HG03469 (cell line): ENCODE results near the gene CCT4.
"Not testable (repeated sequence)": the region's sequence is repeated elsewhere in the genome, so short reads cannot be mapped to it uniquely, and the experiment has no call there.

Experiments used
- ATAC-seq: cut with Tn5 transposase; IDR thresholded peaks from one replicate; pipeline ENCODE4 v1.9.1; 2021; ENCODE audit warnings: mild to moderate bottlenecking, moderate library complexity, moderate number of reproducible peaks; ENCODE audit not compliant: unreplicated experiment

CCT4 gene

DNA sequence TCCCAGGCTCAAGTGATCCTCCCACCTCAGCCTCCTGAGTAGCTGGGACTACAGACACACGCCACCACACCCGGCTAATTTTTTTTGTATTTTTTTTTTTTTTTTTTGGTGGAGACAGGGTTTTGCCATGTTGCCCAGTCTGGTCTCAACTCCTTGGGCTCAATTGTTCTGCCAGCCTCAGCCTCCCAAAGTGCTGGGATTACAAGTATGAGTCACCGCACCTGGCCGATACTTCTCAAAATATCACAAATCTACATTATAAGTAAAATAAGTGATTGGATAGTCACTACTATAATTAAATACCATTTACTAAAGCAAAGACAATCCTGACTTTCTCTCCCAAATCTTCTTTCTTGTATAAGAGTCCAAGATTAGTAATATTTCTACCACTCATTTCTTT is 9.1 kb downstream of the CCT4 start:
- ATAC-seq = not testable (repeated sequence)

DNA sequence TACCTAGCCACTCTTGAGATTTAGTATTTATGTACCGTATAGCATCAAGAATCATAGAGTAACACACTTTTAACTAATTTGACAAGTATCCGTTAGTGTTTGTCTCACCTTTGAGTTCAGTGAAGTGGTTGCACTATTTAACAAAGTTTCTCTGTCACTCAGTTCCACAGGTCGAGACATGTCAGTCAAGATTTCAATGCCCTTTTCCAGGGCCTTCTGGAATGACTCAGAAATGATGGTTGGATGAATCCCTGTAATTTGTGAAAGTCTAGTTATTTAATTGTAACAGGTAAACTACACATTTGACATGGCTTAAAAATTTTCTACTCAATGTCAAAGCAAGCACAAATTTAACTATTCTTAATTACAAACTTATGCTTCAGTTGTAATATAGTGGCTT is 9.7 kb downstream of the CCT4 start:
- ATAC-seq = no peak

DNA sequence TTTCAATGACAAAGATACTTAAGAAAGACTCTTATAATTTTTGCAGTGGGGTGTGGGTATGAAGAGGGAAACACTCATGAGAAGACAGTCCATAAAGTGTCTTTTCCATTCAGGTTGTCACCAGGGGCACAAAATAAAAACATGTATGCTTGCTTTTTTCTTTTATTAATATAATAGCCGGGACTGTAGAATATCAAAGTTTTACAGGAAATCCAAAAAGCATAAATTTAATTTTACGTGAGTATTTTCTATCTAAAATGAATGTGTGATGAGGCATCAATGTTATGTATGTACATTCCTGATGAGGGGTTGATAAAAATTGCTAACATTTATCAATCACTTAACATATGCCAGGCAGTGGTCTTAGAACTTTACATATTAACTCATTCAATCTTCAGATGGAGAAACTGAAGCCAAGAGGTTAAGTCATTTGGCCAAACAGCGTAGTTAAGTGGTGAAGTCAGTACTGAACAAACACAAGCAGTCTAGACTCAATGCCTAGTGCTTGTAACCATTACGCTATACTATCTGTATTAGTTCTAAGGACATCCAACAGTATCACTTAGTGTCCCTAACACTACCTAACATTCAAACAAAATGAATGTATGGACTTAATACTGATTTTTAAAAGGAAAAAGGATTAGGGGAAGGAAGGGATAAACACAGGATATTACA is 10.7 kb downstream of the CCT4 start:
- no peak for ATAC-seq

DNA sequence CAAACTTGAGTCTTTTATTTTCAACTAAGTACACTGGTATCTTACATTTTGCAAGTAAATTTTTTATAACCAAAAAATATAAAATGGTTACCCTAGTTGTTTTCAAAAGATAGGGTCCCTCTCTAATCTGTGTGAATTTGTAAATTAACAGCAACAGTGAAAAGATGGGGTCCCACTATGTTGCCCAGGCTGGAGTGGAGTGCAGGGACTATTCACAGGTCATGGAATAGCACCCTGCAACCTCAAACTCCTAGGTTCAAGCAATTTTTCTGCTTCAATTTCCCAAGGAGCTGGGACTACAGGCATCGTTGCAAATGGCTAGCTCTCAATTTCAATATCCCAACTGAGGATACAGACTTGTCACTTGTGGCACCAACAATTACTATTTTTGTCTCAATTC is 12.1 kb downstream of the CCT4 start:
- no peak for ATAC-seq

DNA sequence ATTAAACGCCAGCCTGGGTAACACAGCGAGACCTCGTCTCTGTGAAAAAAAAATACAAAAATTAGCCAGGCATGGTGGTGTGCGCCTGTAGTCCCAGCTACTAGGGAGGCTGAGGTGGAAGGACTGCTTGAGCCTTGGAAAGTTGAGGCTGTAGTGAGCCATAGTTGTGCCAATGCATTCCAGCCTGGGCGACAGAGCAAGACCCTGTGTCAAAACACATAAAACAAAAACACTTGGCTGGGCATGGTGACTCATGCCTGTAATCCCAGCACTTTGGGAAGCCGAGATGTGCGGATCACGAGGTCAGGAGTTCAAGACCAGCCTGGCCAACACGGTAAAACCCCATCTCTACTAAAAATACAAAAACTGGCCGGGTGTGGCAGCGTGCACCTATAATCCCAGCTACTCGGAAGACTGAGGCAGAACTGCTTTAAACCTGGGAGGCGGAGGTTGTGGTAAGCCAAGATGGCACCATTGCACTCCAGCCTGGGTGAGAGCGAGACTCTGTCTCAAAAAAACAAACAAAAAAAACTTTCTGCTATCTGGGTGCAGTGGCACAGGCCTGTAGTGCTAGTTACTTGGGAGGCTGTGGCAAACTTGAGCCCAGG is 21.9 kb downstream of the CCT4 start:
- ATAC-seq = not testable (repeated sequence)

DNA sequence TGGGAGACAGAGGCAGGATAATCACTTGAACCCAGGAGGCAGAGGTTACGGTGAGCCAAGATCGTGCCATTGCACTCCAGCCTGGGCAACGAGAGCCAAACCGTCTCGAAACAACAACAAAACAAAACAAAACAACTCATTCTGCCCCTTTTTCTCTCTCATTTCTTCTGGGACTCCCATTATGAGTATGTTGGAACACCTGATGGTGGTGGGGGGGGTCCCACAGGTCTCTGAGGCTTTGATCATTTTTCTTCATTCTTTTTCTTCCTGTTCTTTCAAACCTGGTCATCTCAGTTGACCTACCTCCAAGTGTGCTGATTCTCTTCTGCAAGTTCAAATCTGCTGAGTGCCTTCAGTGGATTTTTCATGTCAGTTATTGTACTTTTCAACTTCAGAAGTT is 26.4 kb downstream of the CCT4 start:
- no peak for ATAC-seq

DNA sequence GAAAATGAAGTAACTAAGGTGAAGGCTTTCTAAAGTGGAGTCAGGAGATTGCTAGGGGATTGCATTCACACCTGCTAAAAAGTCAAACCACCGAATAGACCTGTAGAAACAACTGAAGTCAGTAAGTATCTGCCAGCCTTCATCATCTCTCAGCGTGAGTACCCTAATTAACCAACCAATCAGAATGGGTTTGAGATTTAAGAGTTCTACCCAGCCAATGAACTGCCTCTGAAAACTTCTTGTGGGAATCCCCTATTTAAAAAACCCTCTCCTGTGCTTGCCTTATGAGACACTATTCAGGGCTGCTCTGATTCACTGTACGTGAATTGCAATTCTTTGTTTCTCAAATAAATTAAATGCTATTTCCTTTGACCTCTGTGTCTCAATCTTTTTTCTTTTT is 31.2 kb downstream of the CCT4 start:
- ATAC-seq = no peak

DNA sequence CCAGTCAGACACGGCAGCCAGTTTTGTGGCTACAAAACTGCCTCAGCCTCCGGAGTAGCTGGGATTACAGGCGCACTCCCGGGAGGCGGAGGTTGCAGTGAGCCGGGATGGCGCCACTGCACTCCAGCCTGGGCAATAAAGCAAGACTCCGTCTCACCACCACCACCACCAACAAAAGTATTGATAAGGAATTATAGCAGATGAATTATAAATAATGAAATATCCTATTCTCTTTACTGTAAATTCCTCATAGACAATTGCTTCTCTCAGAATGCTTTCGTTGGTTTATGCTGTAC is 33.2 kb downstream of the CCT4 start:
- ATAC-seq = no peak

DNA sequence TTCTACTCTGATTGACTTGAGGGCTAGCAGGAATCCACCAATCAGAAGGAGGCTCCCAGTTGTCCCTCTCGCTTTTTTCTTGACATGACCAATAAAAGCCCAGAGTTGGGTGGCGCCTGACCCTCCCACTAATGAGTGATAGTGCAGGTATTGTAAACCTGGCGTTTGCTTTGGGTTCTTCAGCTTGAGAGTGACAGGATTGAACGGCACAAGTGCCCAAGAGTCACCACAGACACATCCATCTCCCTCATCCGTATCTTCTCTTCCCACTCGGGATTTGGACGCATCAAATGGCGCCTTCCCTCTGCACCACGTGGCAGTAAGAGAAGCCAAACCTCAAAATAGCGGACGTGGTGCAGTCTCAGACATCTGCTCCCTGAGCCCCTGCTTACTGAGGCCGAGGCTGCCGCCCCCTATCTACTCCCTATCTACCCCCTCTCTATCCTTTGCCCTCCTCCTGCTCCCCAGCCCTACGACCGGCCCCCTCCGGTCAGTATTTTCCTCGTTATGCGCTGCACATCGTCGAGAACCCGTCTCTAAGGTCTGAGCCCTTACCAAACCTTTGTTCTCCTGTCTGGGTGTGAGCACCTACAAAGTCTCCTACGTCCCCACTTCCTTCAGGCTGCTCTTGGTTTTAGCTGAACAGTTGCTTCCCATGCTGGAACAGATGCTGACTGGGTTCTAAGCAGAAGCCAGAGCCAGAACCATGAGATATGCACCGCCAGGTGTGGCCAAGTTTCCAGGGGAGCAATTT is 33.7 kb downstream of the CCT4 start:
- ATAC-seq = peak; percentile 83

DNA sequence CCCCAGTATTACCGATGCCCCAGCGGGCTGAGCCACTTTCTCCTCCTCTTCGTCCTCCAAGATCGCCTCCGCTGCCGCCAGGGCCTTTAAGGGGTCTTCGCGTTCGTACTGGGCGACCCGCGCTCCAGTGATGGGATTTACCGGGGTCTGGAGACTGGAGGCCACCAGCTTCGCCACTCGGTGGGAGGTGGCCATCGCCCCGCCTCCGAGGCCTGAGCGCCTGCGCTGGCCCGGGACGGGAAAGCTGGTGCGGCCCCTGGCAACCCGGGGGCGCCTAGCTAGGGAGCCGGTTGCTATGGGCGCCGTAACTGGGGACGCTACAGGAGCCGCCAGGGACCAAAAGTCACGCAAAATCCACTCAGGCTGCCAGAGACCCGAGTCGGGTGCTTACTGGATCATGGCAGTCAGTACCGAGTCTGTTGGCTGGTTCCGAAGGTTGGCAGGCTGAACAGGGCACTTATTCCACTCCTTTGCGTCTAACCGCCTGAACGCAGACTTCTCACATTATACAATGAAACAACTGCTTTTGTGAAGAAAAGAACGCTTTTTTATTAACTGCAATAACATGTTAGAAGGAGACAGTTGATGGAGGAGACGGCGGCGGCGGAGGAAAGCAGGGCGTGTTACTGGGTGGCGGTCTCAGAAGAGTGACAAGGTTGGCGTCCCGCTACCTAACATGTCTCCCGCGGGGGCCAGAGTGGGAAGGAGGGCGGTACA is 34.5 kb downstream of the CCT4 start, which contains the start of gene FAM161A:
Gene FAM161A, minus strand, starts transcription at position 214 of the 717 bp plus-strand sequence. Its CDS starts 19 bp downstream, at position 195.
- ATAC-seq = peak; percentile 41

DNA sequence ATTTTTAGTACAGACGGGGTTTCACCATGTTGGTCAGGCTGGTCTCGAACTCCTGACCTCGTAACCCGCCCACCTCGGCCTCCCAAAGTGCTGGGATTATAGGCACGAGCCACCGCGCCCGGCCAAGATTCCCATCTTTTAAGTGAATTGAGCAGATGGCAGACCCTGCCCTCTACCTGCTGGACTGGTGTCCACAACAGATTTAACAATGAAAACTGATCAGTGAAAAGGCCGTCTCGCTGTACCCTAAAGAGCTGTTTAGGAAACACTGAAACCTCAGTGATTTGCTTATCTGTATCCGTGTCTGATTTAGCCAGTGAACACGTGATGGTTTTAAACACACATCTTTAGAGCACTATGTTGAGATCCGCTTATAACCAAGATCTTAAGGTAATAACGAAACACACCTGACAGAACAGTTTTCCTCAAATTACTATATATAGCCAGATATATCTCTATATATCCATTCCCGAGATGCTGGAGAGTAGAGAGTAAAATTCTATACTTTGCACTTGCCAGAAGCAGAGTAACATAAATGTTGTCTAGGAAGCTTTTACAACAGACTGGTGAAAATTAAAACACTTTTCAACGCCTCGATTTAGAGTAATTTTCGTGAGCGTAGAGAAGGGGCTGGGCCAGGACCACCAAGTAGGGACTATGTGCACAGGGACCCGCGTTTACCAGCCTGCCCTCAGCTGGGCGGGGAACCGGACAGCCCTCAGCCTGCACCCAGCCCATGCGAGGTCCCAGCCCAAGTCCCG is 35.2 kb downstream of the CCT4 start:
- ATAC-seq = peak; percentile 36

DNA sequence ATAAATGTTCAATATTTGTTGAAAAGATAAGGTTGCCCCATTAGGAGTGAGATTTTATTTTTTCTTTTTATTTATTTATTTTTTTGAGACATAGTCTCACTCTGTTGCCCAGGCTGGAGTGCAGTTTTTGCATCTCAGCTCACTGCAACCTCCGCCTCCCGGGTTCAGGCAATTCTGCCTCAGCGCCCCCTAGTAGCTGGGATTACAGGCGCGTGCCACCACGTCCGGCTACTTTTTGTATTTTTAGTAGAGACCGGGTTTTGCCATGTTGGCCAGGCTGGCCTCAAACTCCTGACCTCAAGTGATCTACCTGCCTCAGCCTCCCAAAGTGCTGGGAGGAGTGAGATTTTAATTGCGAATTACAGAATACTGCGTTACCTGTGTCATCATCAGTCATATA is 37.2 kb downstream of the CCT4 start:
- ATAC-seq = not testable (repeated sequence)

DNA sequence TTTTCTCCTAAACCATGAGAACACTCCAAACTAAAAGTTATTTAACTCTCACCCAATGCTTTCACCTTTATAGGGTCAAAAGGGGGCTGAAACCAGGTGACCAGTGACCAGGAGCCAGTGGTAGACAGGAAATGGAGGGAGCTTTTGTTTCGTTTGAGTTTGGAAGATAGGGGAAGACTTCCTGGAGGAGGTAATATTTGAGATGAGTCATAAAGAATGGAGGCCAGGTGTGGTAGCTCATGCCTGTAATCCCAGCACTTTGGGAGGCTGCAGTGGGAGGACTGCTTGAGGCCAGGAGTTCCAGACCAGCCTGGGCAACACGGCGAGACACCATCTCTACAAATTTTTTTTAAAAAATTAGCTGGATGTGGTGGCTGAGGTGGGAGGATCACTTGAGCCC is 43.1 kb downstream of the CCT4 start:
- no peak for ATAC-seq

DNA sequence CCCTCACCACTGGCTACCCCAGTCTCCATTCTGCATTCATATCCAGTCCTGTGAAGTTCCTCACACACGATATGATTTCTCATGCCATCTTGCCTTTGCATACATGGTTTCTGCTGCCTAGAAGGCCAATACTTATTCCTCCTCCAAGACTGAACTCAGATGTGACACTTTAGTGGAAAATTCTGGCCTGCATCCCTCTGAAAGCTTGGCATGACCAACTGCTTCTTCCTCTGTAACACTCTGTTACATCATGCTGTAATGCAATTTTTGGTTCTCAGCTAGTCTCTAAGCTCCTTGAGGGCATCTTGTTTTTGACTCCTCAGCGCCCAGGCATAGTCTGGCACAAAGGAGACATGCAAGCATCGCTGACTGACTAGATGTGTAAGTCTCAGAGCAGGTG is 47.2 kb downstream of the CCT4 start:
- ATAC-seq = no peak

DNA sequence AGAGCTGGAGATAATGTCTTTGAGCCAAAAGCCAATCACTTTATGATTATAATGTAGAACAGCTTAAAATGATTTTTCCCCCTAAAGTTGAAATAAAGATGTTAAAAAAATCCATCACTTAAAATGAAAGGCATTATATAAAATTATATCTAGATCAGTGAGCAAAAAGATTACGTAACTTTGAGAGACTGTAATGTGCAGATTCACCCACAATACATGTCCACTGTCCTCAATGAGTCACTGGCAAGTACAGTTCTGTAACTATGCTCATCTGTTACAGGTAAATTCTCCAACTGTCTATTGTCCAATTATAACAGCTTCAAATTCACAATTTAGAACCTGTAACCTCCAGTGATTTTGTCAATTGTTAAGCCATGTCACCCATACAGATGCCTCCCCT is 53.6 kb downstream of the CCT4 start:
- no peak for ATAC-seq

DNA sequence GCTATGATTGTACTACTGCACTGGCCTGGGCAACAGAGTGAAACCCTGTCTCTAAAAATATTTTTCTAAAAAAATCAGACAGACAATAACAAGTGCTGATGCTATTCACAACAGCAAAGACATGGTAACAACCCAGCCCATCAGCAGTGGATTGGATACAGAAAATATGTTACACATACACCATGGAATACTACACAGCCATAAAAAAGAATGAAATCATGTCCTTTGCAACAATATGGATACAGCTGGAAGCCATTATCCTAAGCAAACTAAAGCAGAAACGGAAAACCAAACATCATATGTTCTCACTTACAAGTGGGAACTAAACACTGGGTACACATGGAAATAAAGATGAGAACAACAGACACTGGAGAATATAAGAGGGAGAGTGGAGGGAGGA is 54.5 kb downstream of the CCT4 start:
- ATAC-seq = no peak

DNA sequence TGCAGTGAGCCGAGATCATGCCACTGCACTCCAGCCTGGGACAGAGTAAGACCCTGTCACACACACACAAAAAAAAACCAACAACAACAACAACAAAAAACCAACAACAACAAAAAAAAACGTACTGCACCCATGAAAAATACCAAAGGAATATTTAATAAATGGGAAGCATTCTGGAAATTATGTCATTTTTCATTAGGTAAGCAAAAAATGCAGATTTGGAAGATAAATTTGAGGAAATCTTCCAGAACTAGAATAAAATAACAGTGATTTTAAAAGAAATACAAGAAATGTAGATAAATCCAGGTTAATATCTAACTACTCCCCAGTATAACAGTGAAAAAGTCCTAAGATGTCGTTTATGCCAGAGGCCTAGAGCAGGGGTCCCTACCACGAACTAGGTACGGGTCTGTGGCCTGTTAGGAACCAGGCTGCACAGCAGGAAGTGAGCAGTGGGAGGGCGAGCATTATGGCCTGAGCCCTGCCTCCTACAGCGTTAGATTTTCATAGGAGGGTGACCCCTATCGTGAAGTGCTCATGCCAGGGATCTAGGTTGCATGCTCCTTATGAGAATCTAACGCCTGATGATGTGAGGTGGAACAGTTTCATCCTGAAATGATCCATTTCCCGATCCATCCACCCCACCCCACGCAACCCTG is 56.1 kb downstream of the CCT4 start:
- ATAC-seq = no peak

DNA sequence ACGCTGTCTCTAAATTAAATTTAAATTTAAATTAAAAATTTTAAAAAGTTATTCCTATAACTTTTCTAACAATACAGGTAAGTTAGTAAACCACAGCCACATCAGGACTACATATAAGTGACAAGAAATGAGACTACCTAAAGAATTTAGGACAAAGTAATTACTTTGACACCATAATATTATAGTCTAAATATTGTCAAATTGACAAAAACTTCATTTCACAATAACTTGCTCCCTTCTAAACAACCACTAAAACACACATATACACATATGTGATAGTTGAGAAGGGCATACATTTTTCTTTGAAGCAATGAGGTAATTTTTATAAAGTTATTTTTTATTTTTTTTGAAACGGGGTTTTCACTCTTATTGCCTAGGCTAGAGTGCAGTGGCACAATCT is 66.2 kb downstream of the CCT4 start:
- ATAC-seq = no peak
